ENCODE results near the gene EML1. TPM values are rescaled to one million over a fixed set of nuclear protein-coding genes. Genes with fewer than 3 reads are reported as not detected.

The EML1 gene
- total RNA-seq, 1 experiment from 2014 or later, result 7.2 TPM

GRCh38 chr14:99930420-99931274 lies 137.4 kb downstream of the EML1 start:
- Mint-ChIP-seq H3K36me3 (ENCODE audit: insufficient read depth, unreplicated experiment) (no peaks in the 10 kb centered on the region), H3K4me1 (ENCODE audit: low read depth, unreplicated experiment) (no peaks in the 10 kb centered on the region), H3K27ac (ENCODE audit: unreplicated experiment) (no peak overlapping the region), H3K4me3 (ENCODE audit: unreplicated experiment) (no peak overlapping the region), H3K27me3 (ENCODE audit: insufficient read depth, unreplicated experiment) (no peaks in the 10 kb centered on the region), H3K9me3 (ENCODE audit: unreplicated experiment) (peaks cover 9% of the 10 kb centered on the region)
- no peaks in the 10 kb centered on the region for H3K36me3 ChIP-seq (ENCODE audit: control insufficient read depth, insufficient read depth, low read length)
- POLR2A ChIA-PET, result no interaction called here
- TF ChIP-seq CTCF (IDR thresholded peaks at IDR 0.05; ENCODE audit: insufficient read depth in 1 of 2, low read depth in 1 of 2, low read length in 1 of 2, severe bottlenecking in 1 of 2, unreplicated experiment in 1 of 2), result no peak
- H3K4me1 ChIP-seq, result no peaks in the 10 kb centered on the region
- H3K4me3 ChIP-seq (ENCODE audit: low read depth, low read length), result no peak overlapping the region
- intact Hi-C loops (cut with micrococcal nuclease; ENCODE audit: unreplicated experiment), result no loop called here
- CTCF ChIA-PET, result no interaction called here
- H3K27me3 ChIP-seq (replicated peaks; ENCODE audit: control insufficient read depth, insufficient read depth, low read length), result no peaks in the 10 kb centered on the region
- no TSS peak for BruUV-seq (replicated peaks)
- no peak for DNase-seq
- H3K9me3 ChIP-seq, result no peaks in the 10 kb centered on the region

GRCh38 chr14:99931308-99931707 lies 138.1 kb downstream of the EML1 start:
- TF ChIP-seq CTCF (IDR thresholded peaks at IDR 0.05; ENCODE audit: insufficient read depth in 1 of 2, low read depth in 1 of 2, low read length in 1 of 2, severe bottlenecking in 1 of 2, unreplicated experiment in 1 of 2), result no peak
- CTCF ChIA-PET, result no interaction called here
- BruUV-seq (replicated peaks), result no TSS peak
- Mint-ChIP-seq H3K4me3 (ENCODE audit: unreplicated experiment) (no peak overlapping the region), H3K9me3 (ENCODE audit: unreplicated experiment) (peaks cover 9% of the 10 kb centered on the region), H3K27me3 (ENCODE audit: insufficient read depth, unreplicated experiment) (no peaks in the 10 kb centered on the region), H3K27ac (ENCODE audit: unreplicated experiment) (no peak overlapping the region), H3K36me3 (ENCODE audit: insufficient read depth, unreplicated experiment) (no peaks in the 10 kb centered on the region), H3K4me1 (ENCODE audit: low read depth, unreplicated experiment) (no peaks in the 10 kb centered on the region)
- Histone ChIP-seq H3K27me3 (replicated peaks; ENCODE audit: control insufficient read depth, insufficient read depth, low read length) (no peaks in the 10 kb centered on the region), H3K4me1 (no peaks in the 10 kb centered on the region), H3K9me3 (no peaks in the 10 kb centered on the region), H3K36me3 (ENCODE audit: control insufficient read depth, insufficient read depth, low read length) (no peaks in the 10 kb centered on the region), H3K4me3 (ENCODE audit: low read depth, low read length) (no peak overlapping the region)
- intact Hi-C loops (cut with micrococcal nuclease; ENCODE audit: unreplicated experiment), result no loop called here
- POLR2A ChIA-PET, result no interaction called here
- DNase-seq, result no peak

GRCh38 chr14:99936056-99936455 lies 142.8 kb downstream of the EML1 start:
- POLR2A ChIA-PET, result no interaction called here

More at GRCh38 chr14:99936056-99936455, 142.8 kb downstream of the EML1 start:
- Mint-ChIP-seq H3K4me3 (ENCODE audit: unreplicated experiment) (no peak overlapping the region), H3K9me3 (ENCODE audit: unreplicated experiment) (no peaks in the 10 kb centered on the region), H3K36me3 (ENCODE audit: insufficient read depth, unreplicated experiment) (no peaks in the 10 kb centered on the region), H3K4me1 (ENCODE audit: low read depth, unreplicated experiment) (no peaks in the 10 kb centered on the region), H3K27ac (ENCODE audit: unreplicated experiment) (no peak overlapping the region), H3K27me3 (ENCODE audit: insufficient read depth, unreplicated experiment) (no peaks in the 10 kb centered on the region)
- H3K4me3 ChIP-seq (ENCODE audit: low read depth, low read length), result no peak overlapping the region
- intact Hi-C loops (cut with micrococcal nuclease; ENCODE audit: unreplicated experiment), result no loop called here
- no peak for TF ChIP-seq CTCF (IDR thresholded peaks at IDR 0.05; ENCODE audit: insufficient read depth in 1 of 2, low read depth in 1 of 2, low read length in 1 of 2, severe bottlenecking in 1 of 2, unreplicated experiment in 1 of 2)
- H3K9me3 ChIP-seq, result no peaks in the 10 kb centered on the region
- no peaks in the 10 kb centered on the region for H3K36me3 ChIP-seq (ENCODE audit: control insufficient read depth, insufficient read depth, low read length)
- no TSS peak for BruUV-seq (replicated peaks)
- no peak for DNase-seq
- no peaks in the 10 kb centered on the region for H3K27me3 ChIP-seq (replicated peaks; ENCODE audit: control insufficient read depth, insufficient read depth, low read length)
- CTCF ChIA-PET, result interaction anchor here (0.6 kb wide), 1 partner anchor 17 kb away, joined by 4 read pairs; no protein-coding TSS in a partner anchor
- H3K4me1 ChIP-seq, result no peaks in the 10 kb centered on the region
